HG03135 (cell line): ENCODE data around the gene LIG1.
"Not testable (repeated sequence)": the region's sequence is repeated elsewhere in the genome, so short reads cannot be mapped to it uniquely, and the experiment has no call there.

ENCODE experiments used
- ATAC-seq: cut with Tn5 transposase; IDR thresholded peaks from one replicate; pipeline ENCODE4 v1.9.1; 2021; ENCODE audit warnings: mild to moderate bottlenecking, moderate library complexity; ENCODE audit not compliant: unreplicated experiment

Gene LIG1

DNA sequence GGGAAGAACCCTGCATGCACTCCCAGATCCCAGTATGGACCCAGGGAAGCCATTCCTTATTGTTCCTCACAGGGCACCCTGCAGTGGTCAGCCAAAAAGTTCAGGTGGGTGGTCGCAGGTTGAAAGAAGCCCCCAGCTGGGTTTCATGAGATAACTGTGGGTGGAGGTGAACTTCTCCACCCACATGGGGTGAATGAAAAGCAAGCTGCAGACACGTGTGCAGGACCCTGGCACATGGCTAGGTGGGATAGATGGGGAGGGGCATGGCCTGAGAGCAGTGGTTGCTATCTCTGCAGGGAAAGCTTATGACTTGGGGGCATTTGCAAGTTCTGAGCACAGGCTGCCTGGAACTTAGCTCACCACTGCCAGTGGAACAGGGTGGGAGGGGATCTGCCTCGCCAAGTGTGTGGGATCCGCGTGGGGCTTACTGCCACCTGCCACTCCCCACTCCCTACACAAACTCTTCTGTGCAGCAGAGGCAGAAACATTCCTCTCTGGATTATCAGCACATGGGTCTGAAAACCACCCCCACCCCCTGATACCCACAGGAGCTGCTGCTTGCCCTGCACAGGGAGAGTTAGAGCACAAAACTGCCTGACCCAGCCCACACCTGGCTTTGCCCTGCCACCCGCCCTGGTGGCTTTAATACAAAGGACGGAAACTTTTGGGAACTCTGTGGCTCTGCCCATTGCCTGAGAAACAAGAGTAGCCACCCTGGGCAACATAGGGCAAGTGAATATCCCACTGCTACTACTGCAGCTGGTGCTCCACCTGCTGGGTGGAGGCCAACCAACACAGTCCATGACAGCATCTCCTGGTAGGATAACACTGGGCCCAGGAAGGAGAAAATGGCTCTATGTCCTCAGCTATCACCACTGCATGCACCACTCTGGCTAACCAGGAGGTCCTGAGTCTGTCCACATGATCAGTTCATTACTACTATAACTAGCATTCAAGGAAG lies 84.0 kb downstream of the LIG1 start:
- no peak for ATAC-seq

DNA sequence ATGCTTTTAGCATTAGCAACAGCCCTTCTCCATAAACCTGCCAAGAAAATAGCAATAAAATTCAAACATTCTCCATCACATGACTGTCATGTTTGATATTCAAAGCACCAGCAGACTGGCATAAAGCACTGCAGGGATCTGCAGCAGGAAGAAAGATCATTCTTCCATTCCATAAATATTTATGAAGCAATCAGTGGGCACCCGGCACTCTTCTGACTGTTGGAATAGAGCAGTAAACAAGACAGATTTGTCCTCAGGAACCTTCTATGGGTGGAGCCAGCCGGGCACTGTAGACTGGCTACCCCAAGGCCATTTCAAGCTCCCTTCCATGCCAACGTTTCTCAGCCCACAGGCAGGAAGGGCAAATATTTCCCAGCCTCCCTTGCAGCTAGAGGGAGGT lies 85.1 kb downstream of the LIG1 start:
- no peak for ATAC-seq

DNA sequence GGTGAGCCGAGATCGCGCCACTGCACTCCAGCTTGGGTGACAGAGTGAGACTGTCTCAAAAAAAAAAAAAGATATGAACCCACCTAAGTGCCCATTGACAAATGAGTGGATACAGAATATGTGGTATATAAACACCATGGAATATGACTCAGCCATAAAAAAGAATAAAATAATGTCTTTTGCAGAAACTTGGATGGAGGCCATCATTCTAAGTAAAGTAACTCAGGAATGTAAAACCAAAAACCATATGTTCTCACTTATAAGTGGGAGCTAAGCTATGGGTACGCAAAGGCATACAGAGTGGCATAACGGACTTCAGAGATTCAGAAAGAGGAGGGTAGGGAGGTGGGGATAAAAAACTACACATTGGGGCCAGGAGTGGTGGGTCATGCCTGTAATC lies 89.0 kb downstream of the LIG1 start:
- ATAC-seq, result no peak

DNA sequence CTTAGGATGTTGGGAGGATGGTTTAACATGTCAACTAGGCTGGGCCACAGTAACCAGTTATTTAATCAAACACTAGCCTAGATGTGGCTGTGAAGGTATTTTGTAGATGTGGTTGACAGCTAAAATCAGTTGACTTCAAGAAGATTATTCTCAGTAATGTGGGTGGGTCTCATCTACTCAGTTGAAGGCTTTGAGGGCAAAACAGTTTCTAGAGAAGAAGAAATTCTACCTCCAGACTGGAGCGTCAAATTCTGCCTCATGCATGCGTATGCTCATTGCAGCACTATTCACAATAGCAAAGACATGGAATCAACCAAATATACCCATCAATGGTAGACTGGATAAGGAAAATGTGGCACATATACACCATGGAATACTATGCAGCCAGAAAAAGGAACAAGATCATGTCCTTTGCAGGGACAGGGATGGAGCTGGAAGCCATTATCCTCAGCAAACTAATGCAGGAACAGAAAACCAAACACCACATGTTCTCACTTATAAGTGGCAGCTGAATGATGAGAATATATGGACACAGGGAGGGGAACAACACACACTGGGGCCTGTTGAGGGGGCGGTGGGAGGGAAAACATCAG lies 99.9 kb downstream of the LIG1 start:
- ATAC-seq, result not testable (repeated sequence)

DNA sequence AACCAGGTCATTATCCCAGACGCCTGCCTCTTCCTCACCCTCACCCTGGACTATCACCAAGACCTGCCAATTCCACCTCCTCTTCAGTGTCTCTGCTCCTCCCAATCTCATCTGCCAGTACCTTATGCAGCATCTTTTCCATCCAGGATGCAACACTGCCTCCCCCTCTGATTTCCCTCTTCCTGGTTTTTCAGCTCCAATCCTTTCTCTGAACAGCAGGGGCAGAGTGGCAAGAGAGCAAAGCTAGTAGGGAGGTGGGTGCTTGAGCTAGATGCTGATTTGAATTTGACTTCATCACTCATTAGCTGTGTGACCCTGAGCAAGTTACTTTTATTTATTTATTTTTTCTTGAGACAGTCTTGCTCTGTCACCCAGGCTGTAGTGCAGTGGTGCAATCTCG lies 100.7 kb downstream of the LIG1 start:
- ATAC-seq, result no peak
